NCI-H1694 (cell line): Measurements from ENCODE around the gene CEP55.

ENCODE experiments used
- DNase-seq: peaks from one replicate; lab custom pipeline; 2025; lab: John Stamatoyannopoulos, UW

Gene CEP55

GRCh38 chr10:93469454-93469853 lies 27.0 kb upstream of the CEP55 start:
- DNase-seq, result no peak

DNA sequence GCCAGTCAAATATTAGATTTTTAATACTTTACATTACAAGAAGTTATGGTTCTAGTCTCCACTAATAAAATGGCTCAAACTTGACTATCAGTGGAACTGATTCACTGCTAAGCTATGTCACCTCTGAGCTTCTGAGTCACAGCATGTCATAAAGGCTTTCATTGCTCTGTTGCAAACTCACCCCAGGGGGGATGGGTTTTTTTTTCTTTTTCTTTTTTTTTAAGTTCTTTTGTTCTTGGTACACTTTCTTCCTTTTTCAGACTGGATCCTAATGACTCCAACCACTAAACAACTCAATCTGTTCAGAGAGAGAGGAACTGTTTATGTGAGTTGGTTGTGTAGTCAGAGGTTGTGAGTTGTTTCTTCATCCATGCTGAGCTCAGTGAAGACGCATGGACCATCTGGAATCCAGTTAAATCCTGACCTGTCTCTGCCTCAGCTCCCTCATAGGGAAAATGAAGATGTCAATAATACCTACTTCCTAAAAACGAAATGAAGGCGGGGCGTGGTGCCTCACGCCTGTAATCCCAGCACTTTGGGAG lies 25.2 kb upstream of the CEP55 start:
- no peak for DNase-seq

- no peak for DNase-seq
Observed at GRCh38 chr10:93473161-93473560, 23.3 kb upstream of the CEP55 start.

DNA sequence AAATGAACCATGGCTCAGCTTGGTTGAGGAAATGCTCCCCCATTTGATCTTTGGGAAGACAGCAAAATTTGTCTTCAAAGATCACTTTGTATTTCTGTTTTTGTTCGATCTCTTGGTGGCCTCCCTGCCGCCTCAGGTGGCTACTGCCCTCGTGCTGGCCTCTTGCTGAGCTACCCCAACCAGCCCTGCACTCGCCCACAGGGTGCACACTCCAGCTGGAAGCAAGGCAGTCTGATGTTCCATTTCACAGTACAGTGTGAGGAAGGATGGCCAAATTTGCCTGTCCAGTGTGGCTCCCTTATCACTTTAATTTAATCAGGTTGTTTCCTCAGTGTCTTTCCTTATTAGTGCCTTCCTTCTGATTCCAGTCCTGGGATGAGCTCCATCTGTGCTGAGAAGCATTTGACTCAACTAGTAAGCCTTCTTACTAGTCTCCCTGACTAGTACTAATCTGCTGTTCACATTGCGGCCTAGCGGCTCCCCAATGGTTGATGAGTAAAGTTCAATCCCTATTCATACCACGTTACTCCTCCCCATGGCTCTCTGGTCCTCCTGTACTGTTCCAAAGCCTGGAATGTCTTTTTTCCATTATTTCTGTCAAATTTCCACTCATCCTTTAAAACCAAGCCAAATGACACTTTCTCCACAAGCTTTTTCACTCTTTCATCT lies 22.5 kb upstream of the CEP55 start:
- DNase-seq, result no peak

DNA sequence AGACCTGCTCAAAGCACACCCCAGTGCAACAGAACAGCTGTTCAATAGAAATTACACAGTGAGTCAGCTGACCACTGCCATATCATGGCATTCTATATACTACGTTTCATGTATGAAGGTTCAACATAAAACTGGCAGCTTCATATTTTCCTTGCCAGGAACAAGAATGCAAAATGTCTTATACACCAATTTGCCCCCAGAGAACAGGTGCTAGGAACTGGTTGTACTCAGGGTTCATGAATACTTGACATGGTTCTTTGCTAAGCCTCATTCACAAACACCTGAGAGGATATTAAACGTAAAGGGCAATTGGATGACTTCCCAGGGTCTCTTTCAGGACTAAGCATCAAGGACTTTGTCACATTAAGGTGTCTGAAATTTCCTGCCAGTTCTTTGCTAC lies 21.2 kb upstream of the CEP55 start:
- DNase-seq, result no peak

DNA sequence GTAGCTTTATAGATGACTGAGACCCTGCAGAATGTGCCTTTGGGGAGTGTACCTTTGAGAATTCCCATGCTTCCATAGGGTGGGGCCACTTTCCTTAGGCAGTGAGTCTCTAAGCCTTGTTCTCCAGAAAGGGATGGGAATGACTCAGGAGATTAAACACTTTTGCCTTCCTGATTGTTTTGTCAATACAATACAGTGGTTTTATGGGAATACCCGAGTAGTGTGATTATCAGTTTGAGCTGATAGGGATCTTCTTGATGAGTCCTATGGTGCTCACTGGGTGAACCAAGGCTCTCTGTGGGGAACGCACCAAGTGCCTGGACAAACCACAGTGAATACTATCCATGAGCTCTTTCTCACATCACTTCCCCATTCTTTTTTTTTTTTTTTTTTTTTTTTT lies 20.5 kb upstream of the CEP55 start:
- DNase-seq, result no peak

GRCh38 chr10:93476756-93477155 lies 19.7 kb upstream of the CEP55 start:
- DNase-seq, result no peak

GRCh38 chr10:93478873-93479272 lies 17.5 kb upstream of the CEP55 start:
- no peak for DNase-seq

GRCh38 chr10:93481637-93482144 lies 14.7 kb upstream of the CEP55 start:
- no peak for DNase-seq

GRCh38 chr10:93482145-93482834 lies 14.1 kb upstream of the CEP55 start, which contains the start of gene MYOF:
Gene MYOF (minus strand): TSS chr10:93482334. CDS start chr10:93482194, 140 bp downstream.
- DNase-seq, result peak; percentile 34

DNA sequence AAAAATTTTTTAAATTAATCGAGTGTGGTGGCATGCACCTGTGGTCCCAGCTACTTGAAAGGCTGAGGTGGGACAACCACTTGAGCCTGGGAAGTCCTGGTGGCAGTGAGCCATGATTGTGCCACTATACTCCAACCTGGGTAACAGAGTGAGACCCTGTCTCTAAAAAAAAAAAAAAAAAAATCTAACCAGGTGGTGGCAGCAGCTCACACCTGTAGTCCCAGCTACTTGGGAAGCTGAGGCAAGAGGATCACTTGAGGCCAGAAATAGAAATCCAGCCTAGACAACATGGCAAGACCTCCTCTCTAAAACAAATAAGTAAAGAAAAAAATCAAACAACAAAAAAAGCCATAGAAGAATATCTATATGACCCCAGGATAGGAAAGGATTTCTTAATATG lies 10.7 kb upstream of the CEP55 start:
- no peak for DNase-seq

DNA sequence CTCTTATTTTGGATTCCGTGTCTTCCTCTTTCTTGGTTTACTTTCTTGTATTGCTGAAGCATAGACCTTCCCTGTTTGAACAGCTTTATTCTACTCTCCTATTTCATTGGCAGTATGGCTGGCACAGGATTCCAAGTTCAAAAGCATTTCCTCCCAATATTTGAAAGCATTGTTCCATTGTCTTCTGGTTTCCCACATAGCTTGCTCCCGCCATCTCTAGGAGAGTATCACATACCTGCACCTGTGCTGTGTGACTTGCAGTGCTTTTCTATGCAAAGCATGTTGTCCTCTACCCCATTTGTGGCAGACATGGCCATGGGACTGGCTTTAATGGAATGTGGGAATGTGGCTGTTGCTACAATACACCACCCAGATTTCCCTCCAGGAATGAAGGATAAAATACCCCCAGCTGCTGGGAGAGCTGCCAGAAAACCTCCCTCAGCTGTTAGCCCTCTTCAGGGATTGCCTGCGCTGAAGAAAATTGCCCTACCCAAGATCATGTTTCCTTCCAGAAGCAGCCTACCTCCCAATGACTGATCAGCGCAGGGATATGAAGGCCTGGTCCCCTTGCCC lies 7.4 kb upstream of the CEP55 start:
- no peak for DNase-seq

- DNase-seq, result no peak
Observed at GRCh38 chr10:93491602-93492121, 4.8 kb upstream of the CEP55 start.

GRCh38 chr10:93493162-93493561 lies 3.2 kb upstream of the CEP55 start:
- no peak for DNase-seq

DNA sequence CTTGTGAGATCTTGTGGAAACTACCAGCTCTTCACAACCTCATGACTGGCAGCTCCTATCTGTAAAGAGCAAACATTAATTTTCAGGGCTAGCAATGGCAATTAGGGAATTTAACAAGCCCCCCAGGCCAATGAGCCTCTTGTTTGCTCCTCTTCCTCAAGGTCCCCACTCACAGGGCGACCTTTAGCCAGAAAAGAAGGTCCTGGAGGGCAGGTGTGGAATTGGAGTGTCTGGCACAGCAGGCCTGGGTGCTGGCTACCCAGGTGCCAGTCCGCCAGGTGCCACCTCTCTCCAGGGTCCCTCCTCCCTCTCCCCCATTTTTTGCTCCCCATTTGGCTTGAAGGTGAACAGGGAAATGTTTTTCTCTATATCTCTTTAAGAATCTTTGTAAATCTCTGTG lies 1.9 kb upstream of the CEP55 start:
- no peak for DNase-seq

DNA sequence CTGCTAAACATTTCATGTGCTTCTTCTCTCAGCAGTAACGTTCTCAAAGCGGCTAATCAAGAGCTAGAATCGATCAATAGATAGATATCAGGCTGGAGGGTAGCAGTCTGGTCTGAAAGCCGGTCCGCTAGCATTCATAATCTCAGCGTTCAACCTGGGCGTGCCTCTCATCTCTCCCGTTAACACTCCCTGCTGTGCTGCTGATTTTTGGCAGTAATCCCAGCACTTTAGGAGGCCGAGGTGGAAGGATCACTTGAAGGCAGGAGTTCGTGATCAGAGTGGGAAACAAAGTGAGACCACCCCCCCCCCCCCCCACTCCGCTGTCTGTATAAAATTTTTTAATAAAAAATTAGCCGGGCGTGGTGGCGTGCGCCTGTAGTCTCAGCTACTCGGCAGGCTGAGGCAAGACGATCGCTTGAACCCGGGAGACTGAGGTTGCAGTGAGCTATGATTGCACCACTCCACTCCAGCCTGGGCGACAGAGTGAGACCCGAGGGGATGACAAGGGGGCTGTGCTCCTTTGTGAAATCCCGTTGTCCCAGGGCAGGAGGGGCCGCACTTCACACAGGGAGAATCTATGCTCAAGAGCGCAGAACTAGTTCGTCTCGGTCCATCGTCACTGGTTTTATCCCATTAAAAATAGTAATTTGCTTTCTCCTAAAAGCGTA lies 624 bp upstream of the CEP55 start:
- peak; percentile 51 for DNase-seq

- DNase-seq, result no peak
Observed at GRCh38 chr10:93498166-93498565, 1.8 kb downstream of the CEP55 start.

- DNase-seq, result no peak
Observed at GRCh38 chr10:93501650-93502049, 5.2 kb downstream of the CEP55 start.

DNA sequence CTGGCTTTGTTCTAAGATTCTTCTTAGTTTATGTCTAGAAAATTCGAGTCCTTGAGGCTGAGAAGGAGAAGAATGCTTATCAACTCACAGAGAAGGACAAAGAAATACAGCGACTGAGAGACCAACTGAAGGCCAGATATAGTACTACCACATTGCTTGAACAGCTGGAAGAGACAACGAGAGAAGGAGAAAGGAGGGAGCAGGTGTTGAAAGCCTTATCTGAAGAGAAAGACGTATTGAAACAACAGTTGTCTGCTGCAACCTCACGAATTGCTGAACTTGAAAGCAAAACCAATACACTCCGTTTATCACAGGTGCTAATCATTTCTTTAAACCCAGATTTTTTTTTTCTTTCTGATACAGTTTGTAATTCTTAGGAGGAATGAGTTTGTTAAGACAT lies 6.7 kb downstream of the CEP55 start:
- DNase-seq, result no peak

DNA sequence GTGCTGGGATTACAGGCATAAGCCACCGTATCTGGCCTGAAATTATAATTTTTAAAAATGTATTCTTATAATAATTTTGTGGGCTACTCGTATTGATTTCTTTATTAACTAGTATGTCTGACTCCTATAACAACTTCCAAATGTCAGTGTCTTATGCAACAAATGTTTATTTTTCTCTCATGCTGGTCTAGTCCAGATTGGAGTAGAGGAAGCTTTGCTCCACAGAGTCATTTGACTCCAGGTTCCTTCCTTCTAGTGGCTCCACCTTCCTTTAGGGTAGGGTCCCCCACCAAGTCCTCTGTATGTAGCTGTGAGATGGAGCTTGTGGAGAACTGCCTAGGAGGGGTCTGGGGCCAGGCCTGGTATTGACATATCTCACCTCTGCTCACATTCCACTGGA lies 8.7 kb downstream of the CEP55 start:
- no peak for DNase-seq

DNA sequence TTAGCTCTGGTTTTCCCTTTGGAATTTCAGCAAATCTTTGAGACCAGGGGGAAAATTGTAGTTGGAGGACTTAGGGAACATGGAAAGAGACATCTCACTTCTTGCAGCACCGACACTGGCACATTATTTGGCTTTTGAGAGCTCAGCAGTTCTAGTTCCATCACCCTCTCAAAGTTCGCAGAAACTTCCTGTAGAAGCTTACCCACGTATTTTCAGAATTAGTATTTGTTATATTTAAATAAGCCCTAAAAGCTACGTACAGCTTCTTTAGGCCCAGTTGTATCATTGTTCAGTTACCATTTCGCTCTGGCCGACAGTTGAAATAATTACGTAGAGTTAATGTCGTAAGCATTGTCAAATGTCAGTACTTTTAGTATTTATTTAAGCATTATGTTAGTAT lies 13.4 kb downstream of the CEP55 start:
- no peak for DNase-seq

DNA sequence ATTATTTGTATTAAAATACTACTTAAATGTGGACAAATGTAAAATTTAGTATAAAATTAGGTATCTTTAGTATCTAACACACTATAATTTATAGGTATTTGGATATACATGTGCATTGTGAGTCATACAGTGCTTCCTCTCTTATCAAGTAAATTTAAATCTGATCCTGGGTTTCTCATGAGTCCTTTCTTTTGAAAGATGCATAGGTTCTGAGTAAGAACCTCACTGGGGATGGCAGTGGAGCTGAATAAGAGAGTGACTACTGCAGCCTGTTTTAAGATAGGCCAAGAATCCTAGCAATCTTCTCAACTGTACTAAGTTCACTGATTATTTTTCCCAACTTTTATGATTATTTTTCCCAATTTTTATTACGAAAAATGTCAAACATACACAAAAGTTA lies 16.2 kb downstream of the CEP55 start:
- DNase-seq, result no peak
